ENCODE results near the gene ABL1.
A peak's percentile ranks its signal among the peaks of the same experiment; 100 is the strongest.

Gene ABL1

GRCh38 chr9:130854092-130854491 is 19.0 kb downstream of the ABL1 start:
- no peak for DNase-seq

- no peak for DNase-seq
Observed at GRCh38 chr9:130854835-130855234, 19.8 kb downstream of the ABL1 start.

- DNase-seq = no peak
Observed at GRCh38 chr9:130856474-130856873, 21.4 kb downstream of the ABL1 start.

- no peak for DNase-seq
Observed at GRCh38 chr9:130857864-130858738, 23.0 kb downstream of the ABL1 start.

GRCh38 chr9:130858739-130859705 is 24.0 kb downstream of the ABL1 start:
- DNase-seq = no peak

GRCh38 chr9:130860458-130861316 is 25.6 kb downstream of the ABL1 start:
- DNase-seq = no peak

GRCh38 chr9:130861372-130862180 is 26.5 kb downstream of the ABL1 start:
- DNase-seq = no peak

GRCh38 chr9:130862217-130862616 is 27.2 kb downstream of the ABL1 start:
- no peak for DNase-seq

- DNase-seq = no peak
Observed at GRCh38 chr9:130862747-130863146, 27.7 kb downstream of the ABL1 start.

- no peak for DNase-seq
Observed at GRCh38 chr9:130864541-130864940, 29.5 kb downstream of the ABL1 start.

GRCh38 chr9:130865921-130866320 is 30.9 kb downstream of the ABL1 start:
- no peak for DNase-seq

GRCh38 chr9:130866474-130866965 is 31.5 kb downstream of the ABL1 start:
- peak; percentile 11 for DNase-seq

GRCh38 chr9:130867556-130867955 is 32.5 kb downstream of the ABL1 start:
- DNase-seq = no peak

- no peak for DNase-seq
Observed at GRCh38 chr9:130868230-130868629, 33.2 kb downstream of the ABL1 start.

GRCh38 chr9:130869250-130869649 is 34.2 kb downstream of the ABL1 start:
- no peak for DNase-seq

GRCh38 chr9:130870491-130871381 is 35.7 kb downstream of the ABL1 start:
- DNase-seq = no peak

- DNase-seq = no peak
Observed at GRCh38 chr9:130871395-130872062, 36.5 kb downstream of the ABL1 start.

GRCh38 chr9:130872093-130872492 is 37.0 kb downstream of the ABL1 start:
- no peak for DNase-seq

GRCh38 chr9:130872508-130872907 is 37.5 kb downstream of the ABL1 start:
- DNase-seq = no peak

Measured in effector CD8-positive, alpha-beta T cell (primary cell).